Stimulated activated CD4-positive, alpha-beta T cell treated with anti-CD3 and anti-CD28 coated beads, Interleukin-4, amount 100 ng/mL, for 1 hour (primary cell): ENCODE measurements around the gene PAPOLB.

ENCODE experiments used
- DNase-seq: peaks from one replicate; pipeline ENCODE4 v3.0.0-alpha.2; 2020

The PAPOLB gene

GRCh38 chr7:4876586-4876985 lies 14.8 kb upstream of the PAPOLB start:
- no peak for DNase-seq

- DNase-seq, result no peak
Measured at GRCh38 chr7:4875391-4875790, 13.6 kb upstream of the PAPOLB start.

GRCh38 chr7:4873071-4873944 lies 11.5 kb upstream of the PAPOLB start:
- DNase-seq, result no peak

- no peak for DNase-seq
Measured at GRCh38 chr7:4871930-4872675, 10.3 kb upstream of the PAPOLB start.

GRCh38 chr7:4871056-4871680 lies 9.3 kb upstream of the PAPOLB start:
- DNase-seq, result no peak

DNA sequence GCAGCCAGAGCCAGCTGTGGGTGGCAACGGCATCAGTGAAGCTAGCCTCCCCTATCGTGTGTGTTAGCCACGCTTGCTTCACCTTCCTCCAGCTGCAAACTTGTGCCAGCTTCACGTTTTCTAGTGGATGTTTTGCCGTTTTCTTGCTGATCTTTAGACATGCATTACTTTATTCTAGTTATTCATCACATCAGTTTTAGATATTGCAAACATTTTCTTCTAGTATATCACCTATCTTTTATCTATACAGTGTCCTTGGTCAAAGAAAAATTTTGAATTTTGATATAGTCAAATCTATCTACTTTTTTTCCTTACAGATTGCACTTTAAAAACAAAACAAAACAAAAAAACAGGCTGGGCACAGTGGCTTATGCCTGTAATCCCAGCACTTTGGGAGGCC lies 6.7 kb upstream of the PAPOLB start:
- DNase-seq, result no peak

DNA sequence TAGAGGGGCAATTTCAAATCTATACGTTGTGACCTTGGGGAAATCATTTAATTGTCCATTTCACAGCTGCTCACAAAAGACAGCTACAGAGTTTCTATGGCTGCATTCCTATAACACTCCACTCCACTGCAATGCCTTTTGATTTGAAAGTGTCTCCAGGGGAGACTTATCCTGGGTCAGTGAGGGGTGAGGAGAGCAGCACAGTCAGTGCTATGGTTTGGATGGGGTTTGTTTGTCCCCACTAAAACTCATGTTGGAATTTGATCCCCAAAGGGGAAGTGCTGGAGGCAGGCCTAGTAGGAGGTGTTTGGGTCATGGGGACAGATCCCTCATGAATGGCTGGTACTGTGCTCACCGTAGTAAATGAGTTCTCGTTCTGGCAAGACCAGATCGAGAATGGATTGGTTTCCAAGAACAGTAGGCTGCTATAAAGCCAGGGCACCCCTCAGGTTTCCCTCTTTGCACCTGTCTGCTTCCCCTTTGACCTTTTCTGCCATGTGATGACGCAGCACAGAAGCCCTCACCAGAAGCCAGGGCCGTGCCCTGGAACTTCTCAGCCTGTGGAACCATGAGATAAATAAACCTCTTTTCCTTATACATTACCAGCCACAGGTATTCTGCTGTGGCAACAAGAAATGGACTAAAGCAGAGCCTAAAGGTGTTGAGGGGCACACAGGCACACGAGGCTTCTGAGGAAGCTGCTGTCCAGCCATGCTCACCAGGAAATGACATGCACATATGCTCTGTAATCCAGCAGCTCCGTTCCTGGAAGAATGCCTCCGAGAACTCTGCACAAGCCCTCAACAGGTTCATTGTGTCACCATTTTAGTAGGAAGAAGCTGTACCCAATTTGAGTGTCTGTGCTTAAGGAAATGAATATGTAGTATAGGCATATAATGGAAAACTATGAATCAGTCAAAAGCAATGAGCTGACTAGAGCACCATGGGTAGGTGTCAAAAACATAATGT lies 5.0 kb upstream of the PAPOLB start:
- DNase-seq, result no peak

- no peak for DNase-seq
Measured at GRCh38 chr7:4862156-4862555, 326 bp upstream of the PAPOLB start.

DNA sequence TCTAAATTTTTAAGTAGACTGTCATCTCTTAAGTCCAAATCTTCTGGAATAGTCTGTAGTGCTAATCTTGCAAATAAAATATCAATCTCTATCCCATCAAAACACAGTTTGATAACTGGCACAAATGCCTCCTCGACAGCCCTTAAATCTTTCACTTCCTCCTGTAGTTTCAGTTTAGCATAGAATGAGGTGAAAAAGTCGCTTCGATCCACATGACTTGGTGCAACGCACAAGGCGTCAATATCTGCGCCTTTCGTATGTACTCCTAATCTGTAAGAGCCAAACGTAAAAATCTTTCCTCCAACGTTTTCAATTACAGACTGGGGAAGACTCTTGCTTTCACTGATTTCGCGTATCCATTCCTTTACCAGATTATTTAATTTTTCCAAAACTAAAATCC lies 603 bp downstream of the PAPOLB start:
- DNase-seq, result no peak

- DNase-seq, result no peak
Measured at GRCh38 chr7:4857189-4857588, 4.6 kb downstream of the PAPOLB start.

GRCh38 chr7:4856336-4857057 lies 5.3 kb downstream of the PAPOLB start:
- DNase-seq, result no peak

DNA sequence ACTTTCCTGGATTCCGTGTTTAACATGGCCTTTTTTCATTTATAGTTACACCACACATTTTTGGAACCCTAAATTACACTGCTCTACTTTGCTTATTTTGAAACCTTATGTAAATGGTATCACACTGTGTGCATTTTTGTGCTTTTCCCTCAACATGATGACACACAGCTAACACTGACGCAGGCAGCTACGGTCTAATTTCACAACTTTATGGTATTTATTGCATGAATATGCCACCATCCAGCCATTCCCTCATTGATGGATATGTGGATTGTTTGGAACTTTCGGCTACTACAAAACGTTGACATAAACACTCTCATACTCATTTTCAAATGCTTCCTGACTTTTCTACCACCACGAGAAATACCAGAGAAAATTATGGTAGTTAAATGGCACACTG lies 6.9 kb downstream of the PAPOLB start:
- DNase-seq, result no peak

- no peak for DNase-seq
Measured at GRCh38 chr7:4851459-4852422, 10.1 kb downstream of the PAPOLB start.

- DNase-seq, result no peak
Measured at GRCh38 chr7:4850262-4850795, 11.5 kb downstream of the PAPOLB start.

DNA sequence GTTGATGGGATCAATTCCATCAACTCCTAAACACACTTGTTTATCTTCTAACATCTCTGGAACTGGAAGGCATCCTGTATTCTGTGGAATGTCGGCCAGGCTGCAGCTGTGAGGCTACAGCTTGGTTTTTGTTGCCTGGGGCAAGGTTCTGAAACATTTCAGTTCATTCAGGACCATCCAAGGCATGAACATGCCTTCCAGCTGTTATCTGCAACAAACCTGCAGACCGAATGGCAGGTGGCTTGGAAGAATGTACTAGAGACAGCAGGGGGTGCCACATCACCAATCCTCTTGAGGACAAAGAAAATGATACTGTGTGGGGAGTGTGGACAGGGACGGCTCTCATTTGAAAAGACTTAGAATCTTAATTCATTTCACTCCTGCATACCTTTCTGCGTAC lies 12.4 kb downstream of the PAPOLB start:
- no peak for DNase-seq

GRCh38 chr7:4845740-4846142 lies 16.1 kb downstream of the PAPOLB start:
- DNase-seq, result no peak

DNA sequence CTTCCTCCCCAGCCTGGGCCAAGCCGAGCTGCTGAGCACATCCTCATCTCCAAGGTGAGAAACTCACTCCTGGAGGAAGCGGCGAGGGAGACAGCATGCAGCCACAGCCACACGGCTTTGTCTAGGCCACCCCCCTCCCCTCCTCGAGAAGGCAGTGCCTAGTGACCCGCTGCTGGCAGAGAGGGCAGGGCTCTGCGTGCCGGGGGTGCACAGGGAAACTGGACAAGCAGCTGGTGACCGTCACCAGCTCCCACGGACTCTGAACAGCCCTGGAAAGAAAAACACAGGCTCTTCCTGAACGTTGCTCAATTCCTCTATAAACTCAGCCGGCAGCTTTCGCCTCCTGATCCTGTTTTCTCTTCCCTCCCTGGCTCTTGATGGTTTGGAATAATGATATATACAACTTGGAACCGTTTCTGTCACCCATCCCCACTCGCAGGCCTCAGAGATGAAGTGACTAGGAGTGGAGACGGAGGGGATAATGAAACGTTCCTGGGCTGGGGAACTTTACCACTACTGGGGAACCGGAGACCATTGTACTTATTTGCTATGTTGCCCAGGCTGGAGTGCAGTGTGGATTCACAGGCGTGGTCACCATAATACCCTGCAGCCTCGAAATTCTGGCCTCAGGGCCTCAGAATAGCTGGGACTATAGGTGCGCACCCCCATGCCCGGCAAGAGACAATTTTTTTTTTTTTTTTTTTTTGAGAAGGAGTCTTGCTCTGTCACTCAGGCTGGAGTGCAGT lies 19.3 kb downstream of the PAPOLB start:
- DNase-seq, result no peak

- DNase-seq, result no peak
Measured at GRCh38 chr7:4841836-4842235, 20.0 kb downstream of the PAPOLB start.

- DNase-seq, result no peak
Measured at GRCh38 chr7:4841007-4841784, 20.6 kb downstream of the PAPOLB start.
